Measurements from ENCODE around the gene ZNF536.

The ZNF536 gene

GRCh38 chr19:30562981-30563380 is 190.8 kb downstream of the ZNF536 start:
- DNase-seq (ENCODE audit: low read depth in 2 of 2): no peak

GRCh38 chr19:30563691-30564090 is 191.5 kb downstream of the ZNF536 start:
- DNase-seq (ENCODE audit: low read depth in 2 of 2): no peak

- no peak for DNase-seq (ENCODE audit: low read depth in 2 of 2)
Observed at GRCh38 chr19:30564551-30565011, 192.4 kb downstream of the ZNF536 start.

GRCh38 chr19:30565636-30566035 is 193.5 kb downstream of the ZNF536 start:
- DNase-seq (ENCODE audit: low read depth in 2 of 2): no peak

GRCh38 chr19:30566681-30567420 is 194.7 kb downstream of the ZNF536 start:
- DNase-seq (ENCODE audit: low read depth in 2 of 2): no peak

GRCh38 chr19:30567536-30568232 is 195.5 kb downstream of the ZNF536 start:
- DNase-seq (ENCODE audit: low read depth in 2 of 2): no peak

- no peak for DNase-seq (ENCODE audit: low read depth in 2 of 2)
Observed at GRCh38 chr19:30570194-30570593, 198.0 kb downstream of the ZNF536 start.

- no peak for DNase-seq (ENCODE audit: low read depth in 2 of 2)
Observed at GRCh38 chr19:30577551-30578105, 205.4 kb downstream of the ZNF536 start.

GRCh38 chr19:30579419-30579818 is 207.2 kb downstream of the ZNF536 start:
- DNase-seq (ENCODE audit: low read depth in 2 of 2): no peak

GRCh38 chr19:30580673-30581072 is 208.5 kb downstream of the ZNF536 start:
- no peak for DNase-seq (ENCODE audit: low read depth in 2 of 2)

- no peak for DNase-seq (ENCODE audit: low read depth in 2 of 2)
Observed at GRCh38 chr19:30584090-30584489, 211.9 kb downstream of the ZNF536 start.

GRCh38 chr19:30587869-30588268 is 215.7 kb downstream of the ZNF536 start:
- no peak for DNase-seq (ENCODE audit: low read depth in 2 of 2)

- DNase-seq (ENCODE audit: low read depth in 2 of 2): no peak
Observed at GRCh38 chr19:30590596-30591229, 218.5 kb downstream of the ZNF536 start.

GRCh38 chr19:30593356-30593755 is 221.2 kb downstream of the ZNF536 start:
- no peak for DNase-seq (ENCODE audit: low read depth in 2 of 2)

- no peak for DNase-seq (ENCODE audit: low read depth in 2 of 2)
Observed at GRCh38 chr19:30593975-30594745, 222.0 kb downstream of the ZNF536 start.

- DNase-seq (ENCODE audit: low read depth in 2 of 2): no peak
Observed at GRCh38 chr19:30596268-30596667, 224.1 kb downstream of the ZNF536 start.

GRCh38 chr19:30596813-30597399 is 224.7 kb downstream of the ZNF536 start:
- DNase-seq (ENCODE audit: low read depth in 2 of 2): no peak

- DNase-seq (ENCODE audit: low read depth in 2 of 2): no peak
Observed at GRCh38 chr19:30598688-30599087, 226.5 kb downstream of the ZNF536 start.

GRCh38 chr19:30602661-30603350 is 230.6 kb downstream of the ZNF536 start:
- no peak for DNase-seq (ENCODE audit: low read depth in 2 of 2)

GRCh38 chr19:30604657-30605056 is 232.5 kb downstream of the ZNF536 start:
- no peak for DNase-seq (ENCODE audit: low read depth in 2 of 2)

- DNase-seq (ENCODE audit: low read depth in 2 of 2): no peak
Observed at GRCh38 chr19:30605333-30605732, 233.1 kb downstream of the ZNF536 start.

Data from stimulated activated CD4-positive, alpha-beta T cell treated with anti-CD3 and anti-CD28 coated beads, Interleukin-15, amount 100 ng/mL, for 48 hours (primary cell).